GM19023 (cell line): Measurements from ENCODE around the gene STX4.

ENCODE experiments used
- ATAC-seq: cut with Tn5 transposase; IDR thresholded peaks from one replicate; pipeline ENCODE4 v1.9.1; 2021; ENCODE audit warnings: mild to moderate bottlenecking, moderate library complexity; ENCODE audit not compliant: unreplicated experiment

Gene STX4

GRCh38 chr16:31061813-31062440 is 28.6 kb downstream of the STX4 start:
- no peak for ATAC-seq

- no peak for ATAC-seq
Observed at GRCh38 chr16:31063495-31063842, 30.1 kb downstream of the STX4 start.

- ATAC-seq: no peak
Observed at GRCh38 chr16:31063843-31064611, 30.7 kb downstream of the STX4 start.

- no peak for ATAC-seq
Observed at GRCh38 chr16:31064882-31065461, 31.6 kb downstream of the STX4 start.

- ATAC-seq: no peak
Observed at GRCh38 chr16:31067342-31067741, 34.0 kb downstream of the STX4 start.

GRCh38 chr16:31071861-31072260 is 38.5 kb downstream of the STX4 start:
- no peak for ATAC-seq

GRCh38 chr16:31072540-31073141 is 39.3 kb downstream of the STX4 start:
- no peak for ATAC-seq

- peak; percentile 58 for ATAC-seq
Observed at GRCh38 chr16:31073142-31073969, 40.0 kb downstream of the STX4 start.

GRCh38 chr16:31073970-31074813 is 40.8 kb downstream of the STX4 start, which contains the start of the genes ZNF646 and ZNF668:
TSS of gene ZNF646 (plus strand) at chr16:31074422. CDS start at chr16:31076325, 1,903 bp downstream.
TSS of gene ZNF668 (minus strand) at chr16:31074240. CDS start at chr16:31064459, 9,781 bp downstream.
- ATAC-seq: peak; percentile 76

- ATAC-seq: no peak
Observed at GRCh38 chr16:31074814-31075183, 41.4 kb downstream of the STX4 start.

GRCh38 chr16:31076319-31076718 is 43.0 kb downstream of the STX4 start:
- ATAC-seq: no peak

GRCh38 chr16:31077024-31077423 is 43.7 kb downstream of the STX4 start:
- ATAC-seq: no peak

- ATAC-seq: no peak
Observed at GRCh38 chr16:31077592-31078396, 44.4 kb downstream of the STX4 start.

GRCh38 chr16:31078597-31079341 is 45.4 kb downstream of the STX4 start:
- ATAC-seq: no peak

- no peak for ATAC-seq
Observed at GRCh38 chr16:31079342-31079944, 46.1 kb downstream of the STX4 start.

- ATAC-seq: no peak
Observed at GRCh38 chr16:31080035-31080629, 46.8 kb downstream of the STX4 start.

- ATAC-seq: no peak
Observed at GRCh38 chr16:31080756-31081419, 47.5 kb downstream of the STX4 start.
